IMR-90 (cell line): ENCODE measurements around the gene RAPGEF5. TPM values are rescaled to one million over a fixed set of nuclear protein-coding genes. Genes with fewer than 3 reads are reported as not detected.

Source experiments
- ATAC-seq: fragments of 200-7000 bp; cut with Tn5 transposase; 2 replicates; pipeline ENCODE4 v1.9.1; 2020; ENCODE audit warnings: low read depth, mild to moderate bottlenecking, moderate library complexity
- BruUV-seq: library from RNA; stranded (reverse); fragments of 400-500 nt; replicated peaks from 2 replicates; lab custom pipeline; 2021; lab: Mats Ljungman, UMichigan
- CTCF ChIA-PET: fragments of 300-600 bp; formaldehyde crosslinking; extraction: SDS; loops from one replicate; lab custom pipeline; 2021; ENCODE audit warnings: antibody characterized with exemption; lab: Yijun Ruan, JAX
- POLR2A ChIA-PET: fragments of 300-600 bp; sonication (Branson Sonifier 250); formaldehyde crosslinking; loops from one replicate; lab custom pipeline; 2022; ENCODE audit warnings: antibody characterized with exemption; ENCODE audit not compliant: unreplicated experiment; lab: Charles Lee
- DNase-seq: peaks from one replicate; pipeline ENCODE4 v3.0.0; 2013
- H2AFZ ChIP-seq: replicated peaks from 2 replicates; pipeline ENCODE3; 2013; ENCODE audit warnings: low read length, mild to moderate bottlenecking; ENCODE audit not compliant: poor library complexity
- H2AK5ac ChIP-seq: 2 replicates; pipeline ENCODE4 v1.6.1; 2013; ENCODE audit warnings: low read depth, low read length, inconsistent platforms
- H2AK9ac ChIP-seq: replicated peaks from 2 replicates; pipeline ENCODE3; 2013; ENCODE audit warnings: mild to moderate bottlenecking, low read depth, low read length, moderate library complexity; ENCODE audit not compliant: poor library complexity
- H2BK120ac ChIP-seq: 2 replicates; pipeline ENCODE4 v1.6.1; 2013; ENCODE audit warnings: low read depth, low read length, inconsistent platforms
- H2BK15ac ChIP-seq: 3 replicates; pipeline ENCODE4 v1.6.1; 2013; ENCODE audit warnings: low read depth, low read length, inconsistent platforms
- H2BK20ac ChIP-seq: 2 replicates; pipeline ENCODE4 v1.6.1; 2013; ENCODE audit warnings: low read depth, mild to moderate bottlenecking, inconsistent platforms, low read length, moderate library complexity
- H2BK5ac ChIP-seq: 2 replicates; pipeline ENCODE4 v1.6.1; 2013; ENCODE audit warnings: mild to moderate bottlenecking, low read depth, low read length, inconsistent platforms; ENCODE audit not compliant: poor library complexity, severe bottlenecking
- H3K14ac ChIP-seq: replicated peaks from 2 replicates; pipeline ENCODE4 v1.6.1; 2013; ENCODE audit warnings: low read depth, low read length, inconsistent platforms
- H3K18ac ChIP-seq: 2 replicates; pipeline ENCODE4 v1.6.1; 2013; ENCODE audit warnings: low read depth, low read length, control low read depth
- H3K23ac ChIP-seq: 2 replicates; pipeline ENCODE4 v1.6.1; 2013; ENCODE audit warnings: low read depth, low read length, inconsistent platforms
- H3K27ac ChIP-seq: 2 replicates; pipeline ENCODE4 v1.5.1; 2013; ENCODE audit warnings: mild to moderate bottlenecking, control low read depth, low read length; ENCODE audit not compliant: insufficient read depth
- H3K27me3 ChIP-seq: 2 replicates; pipeline ENCODE4 v1.6.1; 2013; ENCODE audit warnings: low read length; ENCODE audit not compliant: control insufficient read depth, insufficient read depth
- H3K36me3 ChIP-seq: 2 replicates; pipeline ENCODE4 v1.6.1; 2013; ENCODE audit warnings: low read length, mixed read lengths; ENCODE audit not compliant: control insufficient read depth, insufficient read depth
- H3K4ac ChIP-seq: 2 replicates; pipeline ENCODE4 v1.6.1; 2013; ENCODE audit warnings: low read depth, low read length, inconsistent platforms
- H3K4me1 ChIP-seq: 2 replicates; pipeline ENCODE4 v1.6.1; 2013; ENCODE audit warnings: low read length, mixed read lengths; ENCODE audit not compliant: control insufficient read depth, insufficient read depth
- H3K4me2 ChIP-seq: 2 replicates; pipeline ENCODE4 v1.6.1; 2013; ENCODE audit warnings: low read depth, mild to moderate bottlenecking, control low read depth, low read length, moderate library complexity
- H3K4me3 ChIP-seq: 2 replicates; pipeline ENCODE4 v1.5.1; 2013; ENCODE audit warnings: low read depth, mild to moderate bottlenecking, control low read depth, low read length, moderate library complexity; ENCODE audit not compliant: insufficient read depth
- H3K56ac ChIP-seq: 2 replicates; pipeline ENCODE4 v1.6.1; 2013; ENCODE audit warnings: low read length, inconsistent platforms; ENCODE audit not compliant: insufficient read depth; ENCODE audit errors: extremely low read depth
- H3K79me1 ChIP-seq, 2 experiments: 2 replicates each; pipeline ENCODE4 v1.6.1; 2013; ENCODE audit warnings: low read length in 2 of 2, inconsistent platforms in 1 of 2, low read depth in 1 of 2
- H3K9ac ChIP-seq: 2 replicates; pipeline ENCODE4 v1.6.1; 2013; ENCODE audit warnings: low read depth, low read length, control low read depth
- H3K9me1 ChIP-seq: 2 replicates; pipeline ENCODE4 v1.6.1; 2013; ENCODE audit warnings: low read length, inconsistent platforms; ENCODE audit not compliant: insufficient read depth
- H3K9me3 ChIP-seq: 2 replicates; pipeline ENCODE4 v1.6.1; 2013; ENCODE audit warnings: low read length; ENCODE audit not compliant: control insufficient read depth, insufficient read depth
- H4K20me1 ChIP-seq: 2 replicates; pipeline ENCODE4 v1.6.1; 2013; ENCODE audit warnings: low read length, inconsistent platforms; ENCODE audit not compliant: insufficient read depth
- H4K5ac ChIP-seq: 2 replicates; pipeline ENCODE4 v1.6.1; 2013; ENCODE audit warnings: mild to moderate bottlenecking, low read depth, low read length, control low read depth
- H4K8ac ChIP-seq, 2 experiments: 2 replicates each; pipeline ENCODE4 v1.6.1; 2013; ENCODE audit warnings: low read depth in 2 of 2, low read length in 2 of 2, control low read depth in 1 of 2, inconsistent platforms in 1 of 2
- H4K91ac ChIP-seq: 2 replicates; pipeline ENCODE4 v1.6.1; 2013; ENCODE audit warnings: low read depth, low read length, inconsistent platforms; ENCODE audit not compliant: insufficient read depth
- MXI1 ChIP-seq: IDR thresholded peaks from 2 replicates; pipeline ENCODE4 v1.6.1; 2012; ENCODE audit warnings: low read depth, mild to moderate bottlenecking, low read length, moderate library complexity, borderline replicate concordance
- POLR2A ChIP-seq: IDR thresholded peaks from 2 replicates; pipeline ENCODE4 v1.6.1; 2012; ENCODE audit warnings: mild to moderate bottlenecking, low read depth, low read length
- WGBS, 2 experiments: methylation state at CpG; one replicate each; pipeline versions ENCODE4 v1.1.5 to v1.1.7; 2013; ENCODE audit warnings: missing lambda C conversion rate in 2 of 2; ENCODE audit not compliant: insufficient read length in 1 of 2; ENCODE audit errors: extremely low coverage in 2 of 2; 5-methylcytosine and 5-hydroxymethylcytosine counted together
- dilution Hi-C: fragments of 300-500 bp; cut with HindIII; formaldehyde crosslinking; loops from one replicate; pipeline ENCODE4 v1.14.3; 2018; ENCODE audit warnings: low sequenced_read_pairs; ENCODE audit not compliant: unreplicated experiment
- in situ Hi-C: fragments of 300-500 bp; cut with MboI; formaldehyde crosslinking; loops from 3 replicates; pipeline ENCODE4 v1.14.3; 2019; ENCODE audit warnings: low sequenced_read_pairs, inconsistent platforms, mixed read lengths
- intact Hi-C: fragments of 100-400 bp; cut with micrococcal nuclease; formaldehyde crosslinking; loops from 2 replicates; pipeline ENCODE4 v1.10.0; 2022
- polyA plus RNA-seq, 3 experiments: library from polyadenylated mRNA; depleted of rRNA; stranded (reverse); fragments of >200 nt; gene quantifications; 2 replicates each; pipeline ENCODE4 v1.2.3, GENCODE V29; 2012; ENCODE audit warnings: low replicate concordance in 1 of 3
- total RNA-seq: library from RNA; depleted of rRNA; stranded (reverse); fragments of >200 nt; gene quantifications from 2 replicates; pipeline ENCODE4 v1.2.3, GENCODE V29; 2012
- TF ChIP-seq, protein P1 (sequence below): fragments of 150-350 bp; IDR thresholded peaks from 2 replicates; pipeline ENCODE4 v1.6.1; 2016; ENCODE audit warnings: low read depth, mild to moderate bottlenecking, low read length, moderate library complexity, borderline replicate concordance

The RAPGEF5 gene
- total and polyA plus RNA-seq, 2 of the 4 experiments (the other 2 are of a cell fraction): 0.05 to 0.18 TPM

DNA sequence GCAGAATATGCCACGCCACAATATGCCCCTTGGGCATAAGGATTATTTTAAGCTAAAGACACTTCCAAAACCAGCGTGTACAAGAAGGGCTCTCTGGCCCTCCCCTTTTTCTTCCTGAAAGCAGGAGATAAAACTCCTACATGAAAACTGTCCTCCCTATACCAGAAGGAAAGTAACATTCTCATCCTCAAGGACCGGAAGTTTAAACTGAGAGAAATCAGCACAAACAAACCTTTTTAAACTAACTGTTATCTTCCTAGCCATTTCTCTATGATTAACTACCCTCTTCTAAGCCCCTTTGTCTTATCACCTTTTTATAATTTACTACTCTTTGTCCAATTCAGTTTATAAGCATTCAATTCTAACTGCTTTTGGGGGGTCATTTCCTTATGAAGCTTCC, 16.4 kb upstream of the RAPGEF5 start:
- H3K27me3 ChIP-seq: peaks cover 6% of the 10 kb centered on the region
- no peak overlapping the region for H4K91ac ChIP-seq
- no peaks in the 10 kb centered on the region for H3K9me3 ChIP-seq
- H3K56ac ChIP-seq: no peak overlapping the region
- H2AK9ac ChIP-seq: no peak overlapping the region
- H3K79me1 ChIP-seq: no peaks in the 10 kb centered on the region
- no peak overlapping the region for H3K27ac ChIP-seq
- H3K36me3 ChIP-seq: no peaks in the 10 kb centered on the region
- no peak overlapping the region for H3K4me3 ChIP-seq
- no peak overlapping the region for H2AFZ ChIP-seq
- H3K9ac ChIP-seq: no peak overlapping the region
- no peaks in the 10 kb centered on the region for H3K4me1 ChIP-seq
- ChIA-PET POLR2A (no interaction called here), CTCF (interaction anchor here (0.6 kb wide), 1 partner anchor 244 kb away, joined by 3 read pairs; no protein-coding TSS in a partner anchor)
- H2BK15ac ChIP-seq: no peak overlapping the region
- H3K4ac ChIP-seq: no peak overlapping the region
- in situ Hi-C loops (no loop called here), dilution Hi-C loops (no loop called here), intact Hi-C loops (no loop called here)
- no peak overlapping the region for H4K8ac ChIP-seq
- no peak for DNase-seq
- H4K20me1 ChIP-seq: no peaks in the 10 kb centered on the region
- no peak overlapping the region for H2BK120ac ChIP-seq
- no peak overlapping the region for H3K23ac ChIP-seq
- H2AK5ac ChIP-seq: no peak overlapping the region
- H2BK5ac ChIP-seq: no peak overlapping the region
- no TSS peak for BruUV-seq
- no peaks in the 10 kb centered on the region for H3K9me1 ChIP-seq
- H3K4me2 ChIP-seq: no peak overlapping the region
- no peak for ATAC-seq
- 0% methylated on average over 1 of the region's 3 CpGs; no CpG with 5 or more reads in 1 of the 2 experiments for WGBS, 2 experiments
- H3K18ac ChIP-seq: no peak overlapping the region
- H3K14ac ChIP-seq: no peak overlapping the region
- H4K5ac ChIP-seq: no peak overlapping the region
- TF ChIP-seq POLR2A: no peak
- TF ChIP-seq MXI1: no peak
- TF ChIP-seq, protein P1, sequence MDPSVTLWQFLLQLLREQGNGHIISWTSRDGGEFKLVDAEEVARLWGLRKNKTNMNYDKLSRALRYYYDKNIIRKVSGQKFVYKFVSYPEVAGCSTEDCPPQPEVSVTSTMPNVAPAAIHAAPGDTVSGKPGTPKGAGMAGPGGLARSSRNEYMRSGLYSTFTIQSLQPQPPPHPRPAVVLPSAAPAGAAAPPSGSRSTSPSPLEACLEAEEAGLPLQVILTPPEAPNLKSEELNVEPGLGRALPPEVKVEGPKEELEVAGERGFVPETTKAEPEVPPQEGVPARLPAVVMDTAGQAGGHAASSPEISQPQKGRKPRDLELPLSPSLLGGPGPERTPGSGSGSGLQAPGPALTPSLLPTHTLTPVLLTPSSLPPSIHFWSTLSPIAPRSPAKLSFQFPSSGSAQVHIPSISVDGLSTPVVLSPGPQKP: no peak
- no peak overlapping the region for H2BK20ac ChIP-seq
